Measurements from ENCODE around the gene ACOT7.
"Not testable (repeated sequence)": the region's sequence is repeated elsewhere in the genome, so short reads cannot be mapped to it uniquely, and the experiment has no call there.

ACOT7 gene

GRCh38 chr1:6393400-6394187, at the start of gene ACOT7:
Gene ACOT7, minus strand, starts transcription at chr1:6393767. Its CDS starts 368 bp downstream, at chr1:6393399.
- FAIRE-seq, result no peak

GRCh38 chr1:6441586-6441985, 48.0 kb upstream of the ACOT7 start:
- no peak for FAIRE-seq

GRCh38 chr1:6440198-6441126, 46.9 kb upstream of the ACOT7 start:
- no peak for FAIRE-seq

- no peak for FAIRE-seq
Observed at GRCh38 chr1:6438047-6438525, 44.5 kb upstream of the ACOT7 start.

- not testable (repeated sequence) for FAIRE-seq
Observed at GRCh38 chr1:6437012-6437700, 43.6 kb upstream of the ACOT7 start.

GRCh38 chr1:6436277-6436676, 42.7 kb upstream of the ACOT7 start:
- FAIRE-seq, result not testable (repeated sequence)

GRCh38 chr1:6435547-6435946, 42.0 kb upstream of the ACOT7 start:
- no peak for FAIRE-seq

- no peak for FAIRE-seq
Observed at GRCh38 chr1:6435129-6435528, 41.6 kb upstream of the ACOT7 start.

- FAIRE-seq, result no peak
Observed at GRCh38 chr1:6434186-6434585, 40.6 kb upstream of the ACOT7 start.

GRCh38 chr1:6431645-6432579, 38.3 kb upstream of the ACOT7 start:
- FAIRE-seq, result not testable (repeated sequence)

- FAIRE-seq, result not testable (repeated sequence)
Observed at GRCh38 chr1:6429660-6430411, 36.3 kb upstream of the ACOT7 start.

- FAIRE-seq, result not testable (repeated sequence)
Observed at GRCh38 chr1:6428453-6428852, 34.9 kb upstream of the ACOT7 start.

- no peak for FAIRE-seq
Observed at GRCh38 chr1:6427441-6428390, 34.1 kb upstream of the ACOT7 start.

- no peak for FAIRE-seq
Observed at GRCh38 chr1:6426972-6427350, 33.4 kb upstream of the ACOT7 start.

- FAIRE-seq, result no peak
Observed at GRCh38 chr1:6426277-6426971, 32.9 kb upstream of the ACOT7 start.

- no peak for FAIRE-seq
Observed at GRCh38 chr1:6425658-6426057, 32.1 kb upstream of the ACOT7 start.

- no peak for FAIRE-seq
Observed at GRCh38 chr1:6424619-6425593, 31.3 kb upstream of the ACOT7 start, which contains the start of gene ESPN. Gene ESPN, plus strand, starts transcription at chr1:6424776. Its CDS starts 180 bp downstream, at chr1:6424956.
